Endodermal cell (in vitro differentiated cells): ENCODE measurements around the gene TTC8. TPM values are rescaled to one million over a fixed set of nuclear protein-coding genes. Genes with fewer than 3 reads are reported as not detected.
"Not testable (repeated sequence)": the region's sequence is repeated elsewhere in the genome, so short reads cannot be mapped to it uniquely, and the experiment has no call there.

Source experiments
- DNase-seq: peaks from one replicate; pipeline ENCODE4 v3.0.0-alpha.2; 2017
- H3K27ac ChIP-seq: 2 replicates; pipeline ENCODE4 v1.5.1; 2013; ENCODE audit warnings: mild to moderate bottlenecking, low read depth, low read length, moderate library complexity
- H3K27me3 ChIP-seq: 2 replicates; pipeline ENCODE4 v1.6.1; 2013; ENCODE audit warnings: mild to moderate bottlenecking, low read length, moderate library complexity; ENCODE audit not compliant: insufficient read depth, control insufficient read depth, poor library complexity, severe bottlenecking
- H3K36me3 ChIP-seq: 2 replicates; pipeline ENCODE4 v1.7.0; 2013; ENCODE audit warnings: mild to moderate bottlenecking, low read length, moderate library complexity; ENCODE audit not compliant: control insufficient read depth, insufficient read depth
- H3K4me1 ChIP-seq: one replicate; pipeline ENCODE4 v1.7.0; 2013; ENCODE audit warnings: low read length; ENCODE audit not compliant: control insufficient read depth, insufficient read depth
- H3K4me3 ChIP-seq: 2 replicates; pipeline ENCODE4 v1.5.1; 2013; ENCODE audit warnings: mild to moderate bottlenecking, low read length, moderate library complexity
- H3K9ac ChIP-seq: 2 replicates; pipeline ENCODE4 v1.6.1; 2013; ENCODE audit warnings: mild to moderate bottlenecking, low read length, moderate library complexity; ENCODE audit not compliant: poor library complexity, severe bottlenecking; ENCODE audit errors: extremely low read depth
- H3K9me3 ChIP-seq: 2 replicates; pipeline ENCODE4 v1.6.1; 2013; ENCODE audit warnings: mild to moderate bottlenecking, low read length, moderate library complexity; ENCODE audit not compliant: control insufficient read depth
- H3K27ac Mint-ChIP-seq: 2 replicates; pipeline ENCODE4 v1.8.0; 2020; ENCODE audit warnings: mixed read lengths
- H3K27me3 Mint-ChIP-seq: 2 replicates; pipeline ENCODE4 v1.8.0; 2021; ENCODE audit warnings: mild to moderate bottlenecking, mixed read lengths; ENCODE audit not compliant: insufficient read depth
- H3K36me3 Mint-ChIP-seq: 2 replicates; pipeline ENCODE4 v1.8.0; 2020; ENCODE audit warnings: low read depth, mixed read lengths
- H3K4me1 Mint-ChIP-seq: 2 replicates; pipeline ENCODE4 v1.8.0; 2020; ENCODE audit warnings: mixed read lengths
- H3K4me3 Mint-ChIP-seq: 2 replicates; pipeline ENCODE4 v1.8.0; 2020; ENCODE audit warnings: mild to moderate bottlenecking, moderate library complexity, mixed read lengths
- H3K9me3 Mint-ChIP-seq: 2 replicates; pipeline ENCODE4 v1.8.0; 2020; ENCODE audit warnings: mild to moderate bottlenecking, mixed read lengths
- WGBS, 2 experiments: methylation state at CpG; one replicate each; pipeline versions ENCODE4 v1.1.5 to v1.1.7; 2013; ENCODE audit warnings: missing lambda C conversion rate in 2 of 2, mixed read lengths in 1 of 2; ENCODE audit not compliant: insufficient coverage in 1 of 2, insufficient read length in 1 of 2; 5-methylcytosine and 5-hydroxymethylcytosine counted together
- total RNA-seq, 2 donors: library from RNA; stranded (reverse); fragmentation: NEBNext Ultra II Directional in 1 of 2; extraction: Animal tissue kit (Norgen Biotek cat#: 25700) in 1 of 2; gene quantifications; 2 replicates in 1 of 2; 3 replicates in 1 of 2; pipeline ENCODE4 v1.2.1, GENCODE V29; 2021
- TF ChIP-seq, protein P1 (sequence below): fragments of 200-600 bp; sonication (generic); conservative IDR thresholded peaks from 2 replicates; pipeline ENCODE4 v1.5.0; 2021; ENCODE audit warnings: antibody characterized with exemption, mild to moderate bottlenecking

The TTC8 gene
- total RNA-seq, 2 donors from 2014 or later = 25.6 to 33.4 TPM

DNA sequence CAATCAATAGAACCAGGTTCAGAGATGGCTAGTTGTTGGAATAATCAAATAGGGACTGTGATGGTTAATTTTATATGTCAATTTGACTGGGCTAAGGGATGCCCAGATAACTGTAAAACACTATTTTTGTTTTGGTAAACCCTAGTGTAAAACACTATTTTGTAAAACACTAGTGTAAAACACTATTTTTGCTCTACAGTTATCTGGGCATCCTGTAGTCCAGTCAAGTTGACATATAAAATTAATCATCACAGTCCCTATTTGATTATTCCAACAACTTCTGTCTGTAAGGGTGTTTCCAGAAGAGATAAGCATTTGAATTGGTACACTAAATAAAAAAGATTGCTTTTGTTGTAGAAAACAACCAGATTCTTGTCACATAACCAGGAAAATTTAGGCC lies 16.1 kb upstream of the TTC8 start:
- peaks cover 6% of the 10 kb centered on the region for H3K27me3 Mint-ChIP-seq
- no peaks in the 10 kb centered on the region for H3K4me1 Mint-ChIP-seq
- TF ChIP-seq, protein P1, sequence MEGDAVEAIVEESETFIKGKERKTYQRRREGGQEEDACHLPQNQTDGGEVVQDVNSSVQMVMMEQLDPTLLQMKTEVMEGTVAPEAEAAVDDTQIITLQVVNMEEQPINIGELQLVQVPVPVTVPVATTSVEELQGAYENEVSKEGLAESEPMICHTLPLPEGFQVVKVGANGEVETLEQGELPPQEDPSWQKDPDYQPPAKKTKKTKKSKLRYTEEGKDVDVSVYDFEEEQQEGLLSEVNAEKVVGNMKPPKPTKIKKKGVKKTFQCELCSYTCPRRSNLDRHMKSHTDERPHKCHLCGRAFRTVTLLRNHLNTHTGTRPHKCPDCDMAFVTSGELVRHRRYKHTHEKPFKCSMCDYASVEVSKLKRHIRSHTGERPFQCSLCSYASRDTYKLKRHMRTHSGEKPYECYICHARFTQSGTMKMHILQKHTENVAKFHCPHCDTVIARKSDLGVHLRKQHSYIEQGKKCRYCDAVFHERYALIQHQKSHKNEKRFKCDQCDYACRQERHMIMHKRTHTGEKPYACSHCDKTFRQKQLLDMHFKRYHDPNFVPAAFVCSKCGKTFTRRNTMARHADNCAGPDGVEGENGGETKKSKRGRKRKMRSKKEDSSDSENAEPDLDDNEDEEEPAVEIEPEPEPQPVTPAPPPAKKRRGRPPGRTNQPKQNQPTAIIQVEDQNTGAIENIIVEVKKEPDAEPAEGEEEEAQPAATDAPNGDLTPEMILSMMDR = no peak

DNA sequence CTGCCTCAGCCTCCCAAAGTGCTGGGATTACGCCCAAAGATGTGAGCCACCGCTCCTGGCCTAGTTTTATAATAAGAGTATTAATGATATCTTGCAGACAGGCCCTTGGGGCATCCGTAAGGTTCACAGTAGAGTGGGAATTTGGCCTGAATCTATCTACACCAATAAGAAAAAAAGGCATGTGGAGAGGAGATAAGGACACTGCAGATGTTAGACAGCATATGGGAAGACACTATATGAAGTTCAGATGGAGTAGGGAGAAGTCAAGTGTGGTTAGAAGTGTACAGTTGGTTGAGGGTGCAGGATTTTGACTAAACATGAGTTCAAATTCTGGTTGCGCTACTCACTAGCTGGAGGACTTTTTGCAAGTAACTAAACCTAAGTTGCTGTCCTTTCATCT lies 8.5 kb upstream of the TTC8 start:
- WGBS, 2 experiments = 90 to 95% methylated on average over 2 to 4 of the region's 4 CpGs
- H3K4me1 Mint-ChIP-seq = peaks cover 1% of the 10 kb centered on the region

More for the DNA sequence above, 16.1 kb upstream of the TTC8 start:
- H3K4me1 ChIP-seq = no peaks in the 10 kb centered on the region
- no peak overlapping the region for H3K9ac ChIP-seq
- no peak for DNase-seq
- Mint-ChIP-seq H3K36me3 (no peaks in the 10 kb centered on the region), H3K4me3 (no peak overlapping the region), H3K27ac (no peak overlapping the region), H3K9me3 (peaks cover 27% of the 10 kb centered on the region)
- H3K4me3 ChIP-seq = no peak overlapping the region
- peaks cover 10% of the 10 kb centered on the region for H3K9me3 ChIP-seq
- H3K36me3 ChIP-seq = no peaks in the 10 kb centered on the region
- H3K27me3 ChIP-seq = peaks cover 5% of the 10 kb centered on the region
- H3K27ac ChIP-seq = no peak overlapping the region

DNA sequence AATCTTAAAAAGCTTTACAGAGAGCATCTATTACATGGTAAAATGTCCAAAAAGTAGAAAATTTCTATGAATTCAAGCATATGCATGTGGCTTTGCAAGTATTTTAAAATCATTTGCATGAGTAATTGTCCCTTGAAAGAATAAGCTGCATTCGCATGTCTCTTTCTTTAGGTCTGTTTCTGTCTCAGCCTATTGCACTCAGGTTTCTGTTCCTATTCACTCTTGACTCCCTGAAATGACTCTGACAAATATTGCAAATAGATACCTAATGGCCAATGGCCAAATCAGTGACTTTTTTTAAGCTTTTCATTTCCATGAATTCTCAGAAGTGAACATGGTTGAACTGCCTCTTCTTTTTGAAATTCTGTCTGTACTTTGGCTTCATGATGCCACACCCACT lies 6.4 kb upstream of the TTC8 start:
- Mint-ChIP-seq H3K27me3 (peaks cover 6% of the 10 kb centered on the region), H3K27ac (no peak overlapping the region), H3K4me1 (peaks cover 4% of the 10 kb centered on the region), H3K36me3 (no peaks in the 10 kb centered on the region), H3K9me3 (no peaks in the 10 kb centered on the region), H3K4me3 (no peak overlapping the region)
- H3K27ac ChIP-seq = no peak overlapping the region
- H3K4me1 ChIP-seq = no peaks in the 10 kb centered on the region
- H3K27me3 ChIP-seq = no peaks in the 10 kb centered on the region
- DNase-seq = no peak
- H3K9me3 ChIP-seq = no peaks in the 10 kb centered on the region
- H3K4me3 ChIP-seq = no peak overlapping the region
- TF ChIP-seq, protein P1 = no peak
- WGBS, 2 experiments = 88 to 90% methylated on average over 1 of the region's 1 CpG
- no peaks in the 10 kb centered on the region for H3K36me3 ChIP-seq
- H3K9ac ChIP-seq = no peak overlapping the region

More for the DNA sequence above, 8.5 kb upstream of the TTC8 start:
- Mint-ChIP-seq H3K27me3 (peaks cover 10% of the 10 kb centered on the region), H3K36me3 (no peaks in the 10 kb centered on the region), H3K27ac (no peak overlapping the region), H3K4me3 (no peak overlapping the region), H3K9me3 (no peaks in the 10 kb centered on the region)
- no peak overlapping the region for H3K27ac ChIP-seq
- H3K36me3 ChIP-seq = no peaks in the 10 kb centered on the region
- no peaks in the 10 kb centered on the region for H3K9me3 ChIP-seq
- no peak for DNase-seq
- TF ChIP-seq, protein P1 = no peak
- H3K4me1 ChIP-seq = no peaks in the 10 kb centered on the region
- H3K4me3 ChIP-seq = no peak overlapping the region
- peaks cover 2% of the 10 kb centered on the region for H3K27me3 ChIP-seq
- no peak overlapping the region for H3K9ac ChIP-seq

DNA sequence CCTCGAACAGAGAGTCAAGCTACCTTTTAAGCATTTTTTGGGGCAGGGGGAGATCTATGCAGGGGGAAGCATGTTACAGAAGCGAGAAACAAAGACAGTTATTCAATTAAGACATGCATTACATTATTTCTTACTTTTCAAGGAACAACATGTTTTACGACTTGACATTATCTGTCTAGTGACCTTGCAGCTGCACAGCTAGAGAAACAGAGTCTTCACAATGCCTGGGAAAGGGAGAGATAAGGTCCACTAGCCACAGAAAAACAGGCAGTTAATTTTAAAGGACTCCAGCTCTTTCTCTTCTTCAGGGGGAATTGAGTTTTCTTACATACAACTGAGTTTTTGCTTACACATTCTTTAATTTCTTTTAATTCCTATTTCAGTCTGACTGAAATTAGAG lies 4.8 kb upstream of the TTC8 start:
- not testable (repeated sequence) for H3K4me1 Mint-ChIP-seq, H3K27me3 ChIP-seq, H3K9me3 Mint-ChIP-seq, H3K27ac ChIP-seq, H3K4me3 ChIP-seq, DNase-seq, H3K36me3 Mint-ChIP-seq, H3K9me3 ChIP-seq, H3K27me3 Mint-ChIP-seq, H3K4me3 Mint-ChIP-seq, H3K4me1 ChIP-seq, H3K36me3 ChIP-seq, H3K9ac ChIP-seq, H3K27ac Mint-ChIP-seq
- WGBS, 2 experiments = 86 to 100% methylated on average over 1 to 3 of the region's 3 CpGs
